ENCODE results near the gene KDM7A. TPM values are rescaled to one million over a fixed set of nuclear protein-coding genes. Genes with fewer than 3 reads are reported as not detected.

KDM7A gene
- total and polyA plus RNA-seq, 9 of the 15 experiments (the other 6 are each of a cell fraction or from before 2014, with no cell fraction given) = 0.90 to 8.4 (median 7.0) TPM

GRCh38 chr7:140175221-140176121 is 1.3 kb downstream of the KDM7A start (continued):
- TF ChIP-seq ZBTB5 (IDR thresholded peaks at IDR 0.05) (no peak), SIN3A (IDR thresholded peaks at IDR 0.05; ENCODE audit: borderline replicate concordance in 2 of 2, control insufficient read depth in 1 of 2, low read depth in 2 of 2, low read length in 2 of 2) (peak; percentile 8 to 60; a peak in 2 of 4 replicates), POLR2AphosphoS5 (IDR thresholded peaks at IDR 0.05; ENCODE audit: control insufficient read depth, insufficient read depth, low read depth, low read length) (0 out of 2 replicates have a peak, but pooled peaks have one; percentile 13), SNIP1 (IDR thresholded peaks at IDR 0.05; ENCODE audit: low read depth) (no peak), MXD1 (CRISPR knock-in tag; IDR thresholded peaks at IDR 0.05; ENCODE audit: borderline replicate concordance, poor library complexity, severe bottlenecking) (no peak), GABPA (tag; conservative IDR thresholded peaks at IDR 0.05; ENCODE audit: low read depth) (peak; percentile 39; the same call in 1 of the 2 replicates), ZNF165 (CRISPR knock-in tag; IDR thresholded peaks at IDR 0.05; ENCODE audit: borderline replicate concordance) (no peak; the same call in 1 of the 2 replicates), MXI1 (IDR thresholded peaks at IDR 0.05; ENCODE audit: low read depth, low read length) (0 out of 2 replicates have a peak, but pooled peaks have one; percentile 60), SETDB1 (IDR thresholded peaks at IDR 0.05; ENCODE audit: low read length) (no peak), RUNX1 (IDR thresholded peaks at IDR 0.05; ENCODE audit: low read depth) (no peak), SRSF7 (optimal IDR thresholded peaks at IDR 0.05; ENCODE audit: low read depth, low read length) (peak; percentile 55), PML (IDR thresholded peaks at IDR 0.05; ENCODE audit: low read length) (peak; percentile 29; the same call in 1 of the 2 replicates)
- TF ChIP-seq, protein P1, sequence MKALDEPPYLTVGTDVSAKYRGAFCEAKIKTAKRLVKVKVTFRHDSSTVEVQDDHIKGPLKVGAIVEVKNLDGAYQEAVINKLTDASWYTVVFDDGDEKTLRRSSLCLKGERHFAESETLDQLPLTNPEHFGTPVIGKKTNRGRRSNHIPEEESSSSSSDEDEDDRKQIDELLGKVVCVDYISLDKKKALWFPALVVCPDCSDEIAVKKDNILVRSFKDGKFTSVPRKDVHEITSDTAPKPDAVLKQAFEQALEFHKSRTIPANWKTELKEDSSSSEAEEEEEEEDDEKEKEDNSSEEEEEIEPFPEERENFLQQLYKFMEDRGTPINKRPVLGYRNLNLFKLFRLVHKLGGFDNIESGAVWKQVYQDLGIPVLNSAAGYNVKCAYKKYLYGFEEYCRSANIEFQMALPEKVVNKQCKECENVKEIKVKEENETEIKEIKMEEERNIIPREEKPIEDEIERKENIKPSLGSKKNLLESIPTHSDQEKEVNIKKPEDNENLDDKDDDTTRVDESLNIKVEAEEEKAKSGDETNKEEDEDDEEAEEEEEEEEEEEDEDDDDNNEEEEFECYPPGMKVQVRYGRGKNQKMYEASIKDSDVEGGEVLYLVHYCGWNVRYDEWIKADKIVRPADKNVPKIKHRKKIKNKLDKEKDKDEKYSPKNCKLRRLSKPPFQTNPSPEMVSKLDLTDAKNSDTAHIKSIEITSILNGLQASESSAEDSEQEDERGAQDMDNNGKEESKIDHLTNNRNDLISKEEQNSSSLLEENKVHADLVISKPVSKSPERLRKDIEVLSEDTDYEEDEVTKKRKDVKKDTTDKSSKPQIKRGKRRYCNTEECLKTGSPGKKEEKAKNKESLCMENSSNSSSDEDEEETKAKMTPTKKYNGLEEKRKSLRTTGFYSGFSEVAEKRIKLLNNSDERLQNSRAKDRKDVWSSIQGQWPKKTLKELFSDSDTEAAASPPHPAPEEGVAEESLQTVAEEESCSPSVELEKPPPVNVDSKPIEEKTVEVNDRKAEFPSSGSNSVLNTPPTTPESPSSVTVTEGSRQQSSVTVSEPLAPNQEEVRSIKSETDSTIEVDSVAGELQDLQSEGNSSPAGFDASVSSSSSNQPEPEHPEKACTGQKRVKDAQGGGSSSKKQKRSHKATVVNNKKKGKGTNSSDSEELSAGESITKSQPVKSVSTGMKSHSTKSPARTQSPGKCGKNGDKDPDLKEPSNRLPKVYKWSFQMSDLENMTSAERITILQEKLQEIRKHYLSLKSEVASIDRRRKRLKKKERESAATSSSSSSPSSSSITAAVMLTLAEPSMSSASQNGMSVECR (CRISPR knock-in tag; IDR thresholded peaks at IDR 0.05) = peak; percentile 78; the same call in 1 of the 2 replicates
- TF ChIP-seq, protein P2, sequence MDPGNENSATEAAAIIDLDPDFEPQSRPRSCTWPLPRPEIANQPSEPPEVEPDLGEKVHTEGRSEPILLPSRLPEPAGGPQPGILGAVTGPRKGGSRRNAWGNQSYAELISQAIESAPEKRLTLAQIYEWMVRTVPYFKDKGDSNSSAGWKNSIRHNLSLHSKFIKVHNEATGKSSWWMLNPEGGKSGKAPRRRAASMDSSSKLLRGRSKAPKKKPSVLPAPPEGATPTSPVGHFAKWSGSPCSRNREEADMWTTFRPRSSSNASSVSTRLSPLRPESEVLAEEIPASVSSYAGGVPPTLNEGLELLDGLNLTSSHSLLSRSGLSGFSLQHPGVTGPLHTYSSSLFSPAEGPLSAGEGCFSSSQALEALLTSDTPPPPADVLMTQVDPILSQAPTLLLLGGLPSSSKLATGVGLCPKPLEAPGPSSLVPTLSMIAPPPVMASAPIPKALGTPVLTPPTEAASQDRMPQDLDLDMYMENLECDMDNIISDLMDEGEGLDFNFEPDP (CRISPR knock-in tag; IDR thresholded peaks at IDR 0.05) = no peak; the same call in 1 of the 2 replicates
- TF ChIP-seq, protein P3, sequence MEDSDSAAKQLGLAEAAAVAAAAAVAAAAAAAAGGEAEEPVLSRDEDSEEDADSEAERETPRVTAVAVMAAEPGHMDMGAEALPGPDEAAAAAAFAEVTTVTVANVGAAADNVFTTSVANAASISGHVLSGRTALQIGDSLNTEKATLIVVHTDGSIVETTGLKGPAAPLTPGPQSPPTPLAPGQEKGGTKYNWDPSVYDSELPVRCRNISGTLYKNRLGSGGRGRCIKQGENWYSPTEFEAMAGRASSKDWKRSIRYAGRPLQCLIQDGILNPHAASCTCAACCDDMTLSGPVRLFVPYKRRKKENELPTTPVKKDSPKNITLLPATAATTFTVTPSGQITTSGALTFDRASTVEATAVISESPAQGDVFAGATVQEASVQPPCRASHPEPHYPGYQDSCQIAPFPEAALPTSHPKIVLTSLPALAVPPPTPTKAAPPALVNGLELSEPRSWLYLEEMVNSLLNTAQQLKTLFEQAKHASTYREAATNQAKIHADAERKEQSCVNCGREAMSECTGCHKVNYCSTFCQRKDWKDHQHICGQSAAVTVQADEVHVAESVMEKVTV (CRISPR knock-in tag; IDR thresholded peaks at IDR 0.05) = peak; percentile 97

Measured in K562 (cell line).